ENCODE results near the gene GCLC.
"Not testable (repeated sequence)": the region's sequence is repeated elsewhere in the genome, so short reads cannot be mapped to it uniquely, and the experiment has no call there.

The GCLC gene

DNA sequence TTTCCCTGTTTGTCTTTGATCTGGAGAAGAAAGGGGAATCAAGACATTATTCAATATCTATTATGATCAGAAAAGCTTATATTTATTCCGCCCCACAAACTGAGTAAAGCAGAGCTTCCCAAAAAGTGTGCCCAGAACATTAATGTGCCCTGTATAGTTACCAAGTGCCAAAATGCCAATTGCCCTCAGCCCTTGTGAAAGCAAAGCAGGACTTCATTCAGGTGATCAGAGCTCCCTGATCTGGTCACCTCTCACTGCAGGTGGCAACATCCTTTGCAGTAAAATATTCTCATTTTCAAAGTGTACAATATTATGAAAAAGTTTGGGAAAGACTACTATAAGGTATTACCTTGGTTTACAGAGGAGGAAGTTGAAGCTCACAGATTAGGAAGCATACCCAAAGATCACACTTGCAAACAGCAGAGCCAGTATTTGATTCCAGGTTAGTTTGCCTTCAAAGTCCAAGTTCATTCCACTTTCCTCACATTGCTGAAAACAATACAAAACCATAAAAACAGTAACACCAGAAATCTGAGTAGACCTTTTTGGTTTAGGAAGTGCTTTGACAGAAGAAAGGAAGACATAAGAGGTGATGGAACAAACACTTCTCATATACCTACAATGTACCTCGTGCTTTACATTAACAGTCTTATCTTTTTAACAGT, 19.6 kb upstream of the GCLC start:
- no peak overlapping the region for H3K27ac ChIP-seq (ENCODE audit: insufficient read depth in 1 of 2, low read depth in 1 of 2, low read length in 2 of 2, poor library complexity in 1 of 2, severe bottlenecking in 2 of 2)
- DNase-seq: no peak
- H3K4me3 ChIP-seq (ENCODE audit: control insufficient read depth in 1 of 7, extremely low read depth in 1 of 7, insufficient read depth in 4 of 7, low read depth in 2 of 7, low read length in 6 of 7): no peak overlapping the region
- no peaks in the 10 kb centered on the region for H3K27me3 ChIP-seq (replicated peaks in 2 of 5; ENCODE audit: control insufficient read depth in 4 of 5, insufficient read depth in 5 of 5, low read length in 4 of 5)
- peaks cover 0 to 3% (median 2%) of the 10 kb centered on the region in 5 experiments for H3K9me3 ChIP-seq (ENCODE audit: control extremely low read depth in 1 of 5, control insufficient read depth in 4 of 5, insufficient read depth in 2 of 5, low read depth in 1 of 5, low read length in 4 of 5)
- 100% methylated on average over 1 of the region's 2 CpGs for WGBS (ENCODE audit: insufficient coverage)
- H3K4me1 ChIP-seq (ENCODE audit: control extremely low read depth in 1 of 4, control insufficient read depth in 4 of 4, insufficient read depth in 4 of 4, low read length in 3 of 4): no peaks in the 10 kb centered on the region
- H3K36me3 ChIP-seq (ENCODE audit: control insufficient read depth in 4 of 4, insufficient read depth in 4 of 4, low read length in 3 of 4): no peaks in the 10 kb centered on the region
- ChIA-PET POLR2A (no interaction called here), CTCF (no interaction called here)

DNA sequence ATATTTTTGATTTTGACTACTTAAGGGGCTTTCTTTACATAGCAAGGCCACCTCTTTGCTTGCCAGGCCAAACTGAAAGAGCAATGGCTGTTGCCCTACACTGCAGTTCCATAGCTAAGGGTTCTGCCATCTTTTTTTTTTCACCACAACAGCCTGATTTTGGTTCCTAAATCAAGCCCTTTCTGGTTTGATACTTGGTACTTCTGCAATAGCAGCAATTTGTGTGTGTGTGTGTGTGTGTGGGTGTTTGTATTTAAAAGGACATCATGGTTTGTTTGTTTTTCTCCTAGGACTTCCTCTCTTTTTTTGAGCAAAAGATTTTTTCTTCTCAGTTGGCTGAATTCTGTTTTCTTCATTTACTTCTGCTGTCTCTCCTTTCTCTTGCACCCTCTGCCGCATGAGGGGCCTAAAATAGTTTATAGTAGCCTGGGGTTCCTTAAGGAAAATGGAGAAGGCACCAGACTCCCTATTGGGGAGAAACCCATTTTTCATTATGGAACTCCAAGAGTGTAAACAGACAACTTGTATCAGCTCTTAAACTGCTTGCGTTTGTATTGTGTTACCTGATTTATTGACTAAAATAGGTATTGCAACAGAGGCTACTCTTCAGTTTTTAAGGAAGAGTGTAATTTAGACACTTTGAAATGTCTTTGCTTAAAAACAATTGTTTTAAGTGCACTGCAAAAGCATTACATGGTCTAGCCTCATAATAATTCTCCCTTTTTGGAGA, 12.2 kb upstream of the GCLC start:
- Histone ChIP-seq H3K9me3 (ENCODE audit: control extremely low read depth in 1 of 5, control insufficient read depth in 4 of 5, insufficient read depth in 2 of 5, low read depth in 1 of 5, low read length in 4 of 5) (peaks cover 2 to 8% (median 3%) of the 10 kb centered on the region in 5 experiments), H3K36me3 (ENCODE audit: control insufficient read depth in 4 of 4, insufficient read depth in 4 of 4, low read length in 3 of 4) (no peaks in the 10 kb centered on the region), H3K27me3 (replicated peaks in 2 of 5; ENCODE audit: control insufficient read depth in 4 of 5, insufficient read depth in 5 of 5, low read length in 4 of 5) (no peaks in the 10 kb centered on the region), H3K4me1 (ENCODE audit: control extremely low read depth in 1 of 4, control insufficient read depth in 4 of 4, insufficient read depth in 4 of 4, low read length in 3 of 4) (no peaks in the 10 kb centered on the region), H3K4me3 (ENCODE audit: control insufficient read depth in 1 of 7, extremely low read depth in 1 of 7, insufficient read depth in 4 of 7, low read depth in 2 of 7, low read length in 6 of 7) (no peak overlapping the region), H3K27ac (ENCODE audit: insufficient read depth in 1 of 2, low read depth in 1 of 2, low read length in 2 of 2, poor library complexity in 1 of 2, severe bottlenecking in 2 of 2) (no peak overlapping the region)
- ChIA-PET POLR2A (no interaction called here), CTCF (interaction anchor here (1.0 kb wide), 1 partner anchor 95 kb away, joined by 3 read pairs; no protein-coding TSS in a partner anchor)
- no CpG with 5 or more reads among the region's 2 CpGs for WGBS (ENCODE audit: insufficient coverage)
- no peak for DNase-seq

DNA sequence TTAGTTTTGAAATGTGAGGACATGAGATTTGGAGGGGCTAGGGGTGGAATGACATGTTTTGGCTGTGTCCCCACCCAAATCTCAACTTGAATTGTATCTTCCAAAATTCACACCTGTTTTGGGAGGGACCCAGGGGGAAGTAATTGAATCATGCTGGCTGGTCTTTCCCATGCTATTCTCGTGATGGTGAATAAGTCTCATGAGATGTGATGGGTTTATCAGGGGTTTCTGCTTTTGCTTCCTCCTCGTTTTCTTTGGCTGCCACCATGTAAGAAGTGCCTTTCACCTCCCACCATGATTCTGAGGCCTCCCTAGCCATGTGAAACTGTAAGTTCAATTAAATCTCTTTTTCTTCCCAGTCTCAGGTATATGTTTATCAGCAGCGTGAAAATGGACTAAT, 8.7 kb upstream of the GCLC start:
- 85% methylated on average over 3 of the region's 3 CpGs for WGBS (ENCODE audit: insufficient coverage)
- H3K4me3 ChIP-seq (ENCODE audit: control insufficient read depth in 1 of 7, extremely low read depth in 1 of 7, insufficient read depth in 4 of 7, low read depth in 2 of 7, low read length in 6 of 7); POLR2A ChIA-PET; DNase-seq; H3K4me1 ChIP-seq (ENCODE audit: control extremely low read depth in 1 of 4, control insufficient read depth in 4 of 4, insufficient read depth in 4 of 4, low read length in 3 of 4); H3K27me3 ChIP-seq (replicated peaks in 2 of 5; ENCODE audit: control insufficient read depth in 4 of 5, insufficient read depth in 5 of 5, low read length in 4 of 5); H3K36me3 ChIP-seq (ENCODE audit: control insufficient read depth in 4 of 4, insufficient read depth in 4 of 4, low read length in 3 of 4); CTCF ChIA-PET; H3K27ac ChIP-seq (ENCODE audit: insufficient read depth in 1 of 2, low read depth in 1 of 2, low read length in 2 of 2, poor library complexity in 1 of 2, severe bottlenecking in 2 of 2): not testable (repeated sequence)
- peaks cover 0 to 11% (median 2%) of the 10 kb centered on the region in 5 experiments for H3K9me3 ChIP-seq (ENCODE audit: control extremely low read depth in 1 of 5, control insufficient read depth in 4 of 5, insufficient read depth in 2 of 5, low read depth in 1 of 5, low read length in 4 of 5)

DNA sequence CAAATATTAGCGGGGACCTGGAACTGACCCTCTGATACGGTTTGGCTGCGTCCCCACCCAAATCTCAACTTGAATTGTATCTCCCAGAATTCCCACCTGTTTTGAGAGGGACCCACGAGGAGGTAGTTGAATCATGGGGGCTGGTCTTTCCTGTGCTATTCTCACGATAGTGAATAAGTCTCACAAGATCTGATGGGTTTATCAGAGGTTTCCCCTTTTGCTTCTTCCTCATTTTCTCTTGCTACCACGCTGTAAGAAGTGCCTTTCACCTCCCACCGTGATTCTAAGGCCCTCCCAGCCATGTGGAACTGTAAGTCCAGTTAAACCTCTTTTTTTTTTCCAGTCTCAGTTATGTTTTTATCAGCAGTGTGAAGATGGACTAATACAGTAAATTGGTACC, 6.8 kb upstream of the GCLC start:
- CTCF ChIA-PET; POLR2A ChIA-PET; H3K27me3 ChIP-seq (replicated peaks in 2 of 5; ENCODE audit: control insufficient read depth in 4 of 5, insufficient read depth in 5 of 5, low read length in 4 of 5); H3K27ac ChIP-seq (ENCODE audit: insufficient read depth in 1 of 2, low read depth in 1 of 2, low read length in 2 of 2, poor library complexity in 1 of 2, severe bottlenecking in 2 of 2); H3K4me3 ChIP-seq (ENCODE audit: control insufficient read depth in 1 of 7, extremely low read depth in 1 of 7, insufficient read depth in 4 of 7, low read depth in 2 of 7, low read length in 6 of 7); H3K36me3 ChIP-seq (ENCODE audit: control insufficient read depth in 4 of 4, insufficient read depth in 4 of 4, low read length in 3 of 4): not testable (repeated sequence)
- DNase-seq: peak in 2 of 3 donors; percentile 60 to 85
- Histone ChIP-seq H3K4me1 (ENCODE audit: control extremely low read depth in 1 of 4, control insufficient read depth in 4 of 4, insufficient read depth in 4 of 4, low read length in 3 of 4) (peaks cover 0 to 15% (median 10%) of the 10 kb centered on the region in 4 experiments), H3K9me3 (ENCODE audit: control extremely low read depth in 1 of 5, control insufficient read depth in 4 of 5, insufficient read depth in 2 of 5, low read depth in 1 of 5, low read length in 4 of 5) (peaks cover 0 to 11% (median 0%) of the 10 kb centered on the region in 5 experiments)
- 48% methylated on average over 6 of the region's 7 CpGs for WGBS (ENCODE audit: insufficient coverage)

DNA sequence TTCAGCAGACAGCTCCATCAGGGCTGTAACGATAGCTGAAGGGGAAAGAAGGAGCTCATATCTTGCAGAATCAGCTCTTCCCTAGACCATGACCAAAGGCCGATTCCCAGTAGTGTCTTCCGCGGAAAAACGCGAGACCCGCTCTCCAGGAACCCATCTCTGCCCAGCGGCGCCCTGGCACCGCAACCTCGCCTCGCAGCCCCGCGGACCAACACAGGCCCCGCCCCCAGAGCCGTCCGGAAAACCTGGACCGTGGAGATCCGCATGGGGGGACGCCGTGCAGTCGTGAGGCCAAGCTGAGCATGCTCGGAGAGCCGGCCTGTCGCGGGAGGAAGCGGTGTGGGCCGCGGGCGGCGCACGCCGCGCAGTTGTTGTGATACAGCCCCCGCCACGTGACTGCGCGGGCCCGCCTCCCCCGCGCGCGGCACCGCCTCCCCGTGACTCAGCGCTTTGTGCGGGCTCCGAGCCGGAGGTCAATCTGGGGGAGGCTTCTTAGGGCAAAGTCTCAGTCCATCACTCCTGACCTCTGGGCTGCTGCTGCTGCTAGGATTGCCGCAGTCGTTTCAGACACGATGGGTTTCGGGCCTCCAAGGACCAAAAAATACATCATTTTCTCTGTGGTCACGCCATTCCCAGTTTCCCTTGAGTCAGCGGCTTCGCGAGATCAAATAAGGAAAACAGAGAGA, 3.1 kb upstream of the GCLC start:
- 2% methylated on average over 57 of the region's 57 CpGs for WGBS (ENCODE audit: insufficient coverage)
- Histone ChIP-seq H3K9me3 (ENCODE audit: control extremely low read depth in 1 of 5, control insufficient read depth in 4 of 5, insufficient read depth in 2 of 5, low read depth in 1 of 5, low read length in 4 of 5) (peaks cover 0 to 5% (median 0%) of the 10 kb centered on the region in 5 experiments), H3K4me3 (ENCODE audit: control insufficient read depth in 1 of 7, extremely low read depth in 1 of 7, insufficient read depth in 4 of 7, low read depth in 2 of 7, low read length in 6 of 7) (peak overlapping the region; percentile 63 to 87 (median 81)), H3K27ac (ENCODE audit: insufficient read depth in 1 of 2, low read depth in 1 of 2, low read length in 2 of 2, poor library complexity in 1 of 2, severe bottlenecking in 2 of 2) (peak overlapping the region; percentile 40 to 68), H3K36me3 (ENCODE audit: control insufficient read depth in 4 of 4, insufficient read depth in 4 of 4, low read length in 3 of 4) (no peaks in the 10 kb centered on the region), H3K27me3 (replicated peaks in 2 of 5; ENCODE audit: control insufficient read depth in 4 of 5, insufficient read depth in 5 of 5, low read length in 4 of 5) (no peaks in the 10 kb centered on the region), H3K4me1 (ENCODE audit: control extremely low read depth in 1 of 4, control insufficient read depth in 4 of 4, insufficient read depth in 4 of 4, low read length in 3 of 4) (peaks cover 3 to 35% (median 25%) of the 10 kb centered on the region in 4 experiments)
- POLR2A ChIA-PET: interaction anchor here (0.9 kb wide), 1 partner anchor 9 kb away, joined by 3 read pairs; no protein-coding TSS in a partner anchor
- CTCF ChIA-PET: interaction anchor here (0.8 to 1.4 kb wide), 4 partner anchors 27 to 178 kb away, joined by 3 to 9 read pairs (median 3); no protein-coding TSS in a partner anchor
- peak; percentile 98 to 99 (median 99) for DNase-seq

DNA sequence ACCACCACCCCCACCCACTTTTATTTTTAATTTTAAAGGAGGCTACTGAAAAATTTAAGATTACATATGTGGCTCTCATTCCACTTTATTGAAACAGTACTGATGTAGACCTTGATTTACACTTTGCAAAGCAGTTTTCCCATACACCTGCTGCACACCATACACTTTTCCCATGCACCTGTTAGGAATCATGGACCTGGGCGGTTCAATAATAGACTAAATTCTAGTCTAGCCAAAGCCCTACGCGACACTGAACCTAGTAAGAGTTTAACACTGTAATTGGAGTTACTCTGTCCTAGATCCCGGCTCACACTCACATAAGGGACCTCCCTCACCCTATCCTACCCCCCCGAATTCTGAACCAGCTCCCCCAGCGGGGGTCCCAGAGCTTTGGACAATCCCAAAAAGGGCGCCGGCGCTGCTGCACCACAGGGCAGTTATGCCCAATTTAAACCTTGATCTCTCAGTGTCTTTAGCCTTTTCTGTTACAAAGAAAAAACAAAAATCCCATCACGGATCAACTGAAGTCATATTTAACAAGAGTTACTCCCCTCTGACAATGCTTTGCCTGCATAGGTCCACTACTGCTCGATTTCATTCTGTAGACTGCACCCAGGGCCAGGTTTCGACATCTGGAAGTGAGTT, 2.4 kb upstream of the GCLC start:
- no peak for DNase-seq
- H3K36me3 ChIP-seq (ENCODE audit: control insufficient read depth in 4 of 4, insufficient read depth in 4 of 4, low read length in 3 of 4): no peaks in the 10 kb centered on the region
- H3K9me3 ChIP-seq (ENCODE audit: control extremely low read depth in 1 of 5, control insufficient read depth in 4 of 5, insufficient read depth in 2 of 5, low read depth in 1 of 5, low read length in 4 of 5): peaks cover 0 to 5% (median 0%) of the 10 kb centered on the region in 5 experiments
- ChIA-PET POLR2A (interaction anchor here (0.9 kb wide), 1 partner anchor 9 kb away, joined by 3 read pairs; no protein-coding TSS in a partner anchor), CTCF (interaction anchor here (0.8 to 1.4 kb wide), 4 partner anchors 26 to 179 kb away, joined by 3 to 9 read pairs (median 3); no protein-coding TSS in a partner anchor)
- peak overlapping the region; percentile 63 to 87 (median 81) for H3K4me3 ChIP-seq (ENCODE audit: control insufficient read depth in 1 of 7, extremely low read depth in 1 of 7, insufficient read depth in 4 of 7, low read depth in 2 of 7, low read length in 6 of 7)
- no peaks in the 10 kb centered on the region for H3K27me3 ChIP-seq (replicated peaks in 2 of 5; ENCODE audit: control insufficient read depth in 4 of 5, insufficient read depth in 5 of 5, low read length in 4 of 5)
- WGBS (ENCODE audit: insufficient coverage): 14% methylated on average over 12 of the region's 12 CpGs
- H3K27ac ChIP-seq (ENCODE audit: insufficient read depth in 1 of 2, low read depth in 1 of 2, low read length in 2 of 2, poor library complexity in 1 of 2, severe bottlenecking in 2 of 2): peak overlapping the region; percentile 40 to 68
- peaks cover 3 to 39% (median 27%) of the 10 kb centered on the region in 4 experiments for H3K4me1 ChIP-seq (ENCODE audit: control extremely low read depth in 1 of 4, control insufficient read depth in 4 of 4, insufficient read depth in 4 of 4, low read length in 3 of 4)

Data from common myeloid progenitor, CD34-positive (primary cell).